ENCODE data around the gene SLC22A7.

- TF ChIP-seq CTCF (conservative IDR thresholded peaks at IDR 0.05) (no peak), EZH2 (IDR thresholded peaks at IDR 0.05; ENCODE audit: low read depth) (no peak)
Observed at GRCh38 chr6:43269273-43270007, 28.6 kb upstream of the SLC22A7 start.

All from PC-9 (cell line).